Measurements from ENCODE around the gene IGDCC3.
"Not testable (repeated sequence)": the region's sequence is repeated elsewhere in the genome, so short reads cannot be mapped to it uniquely, and the experiment has no call there.

Gene IGDCC3

GRCh38 chr15:65368302-65369211 lies 9.2 kb downstream of the IGDCC3 start:
- DNase-seq: no peak

DNA sequence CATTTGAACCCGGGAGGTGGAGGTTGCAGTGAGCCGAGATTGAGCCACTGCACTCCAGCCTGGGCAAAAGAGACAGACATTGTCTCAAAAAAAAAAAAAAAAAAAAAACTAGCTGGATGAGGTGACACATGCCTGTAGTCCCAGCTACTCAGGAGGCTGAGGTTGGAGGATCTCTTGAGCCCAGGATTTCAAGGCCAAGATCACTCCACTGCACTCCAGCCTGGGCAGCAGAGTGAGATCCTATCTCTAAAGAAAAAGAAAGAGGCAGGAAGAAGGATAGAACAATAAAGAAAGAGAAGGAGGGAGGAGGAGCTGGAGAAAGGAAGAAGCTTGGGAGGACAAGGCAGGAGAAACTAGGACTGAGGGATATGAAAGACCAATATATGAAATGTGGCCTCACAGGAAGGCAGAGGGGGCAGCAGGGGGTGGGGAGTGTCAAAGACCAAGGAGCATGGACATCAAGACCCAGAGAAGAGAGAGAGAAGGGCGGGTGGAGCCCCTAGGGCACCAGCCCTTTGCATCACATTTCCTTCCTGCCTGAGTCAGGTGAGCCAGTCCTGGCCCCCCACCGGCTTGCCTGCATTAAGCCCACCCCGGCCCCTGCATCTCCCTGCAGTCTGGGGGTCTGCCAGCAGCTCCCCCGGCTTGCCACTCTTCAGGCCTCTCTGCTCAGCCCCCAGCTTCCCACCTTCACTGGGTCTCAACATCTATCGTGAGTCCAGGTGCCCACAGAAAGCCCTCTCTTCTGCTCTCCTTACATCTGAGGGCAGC lies 11.5 kb downstream of the IGDCC3 start:
- no peak for DNase-seq

- no peak for DNase-seq
Observed at GRCh38 chr15:65365229-65365628, 12.6 kb downstream of the IGDCC3 start.

- DNase-seq: no peak
Observed at GRCh38 chr15:65363766-65364165, 14.0 kb downstream of the IGDCC3 start.

- no peak for DNase-seq
Observed at GRCh38 chr15:65363306-65363705, 14.5 kb downstream of the IGDCC3 start.

DNA sequence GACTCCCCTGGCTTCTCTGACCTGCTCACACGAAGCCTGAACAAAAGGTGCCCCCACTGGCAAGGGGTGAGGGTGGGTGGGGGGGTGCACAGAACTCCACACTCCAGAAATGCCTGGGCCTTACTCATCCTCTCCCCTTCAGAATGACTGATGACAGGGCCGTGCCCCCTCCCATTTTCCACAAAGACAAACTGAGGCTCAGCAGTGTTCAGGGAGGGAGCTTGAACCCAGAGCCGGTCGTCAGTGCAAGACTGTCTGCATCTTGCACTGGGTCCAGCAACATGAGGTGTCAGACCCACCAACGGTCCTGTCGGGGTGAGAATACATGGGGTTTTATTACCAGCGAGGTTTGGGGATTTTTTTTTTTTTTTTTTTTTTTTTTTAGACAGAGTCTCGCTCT lies 15.3 kb downstream of the IGDCC3 start:
- DNase-seq: no peak

GRCh38 chr15:65361708-65362459 lies 15.9 kb downstream of the IGDCC3 start:
- no peak for DNase-seq

- no peak for DNase-seq
Observed at GRCh38 chr15:65360506-65360905, 17.3 kb downstream of the IGDCC3 start.

- no peak for DNase-seq
Observed at GRCh38 chr15:65355988-65356353, 21.8 kb downstream of the IGDCC3 start.

DNA sequence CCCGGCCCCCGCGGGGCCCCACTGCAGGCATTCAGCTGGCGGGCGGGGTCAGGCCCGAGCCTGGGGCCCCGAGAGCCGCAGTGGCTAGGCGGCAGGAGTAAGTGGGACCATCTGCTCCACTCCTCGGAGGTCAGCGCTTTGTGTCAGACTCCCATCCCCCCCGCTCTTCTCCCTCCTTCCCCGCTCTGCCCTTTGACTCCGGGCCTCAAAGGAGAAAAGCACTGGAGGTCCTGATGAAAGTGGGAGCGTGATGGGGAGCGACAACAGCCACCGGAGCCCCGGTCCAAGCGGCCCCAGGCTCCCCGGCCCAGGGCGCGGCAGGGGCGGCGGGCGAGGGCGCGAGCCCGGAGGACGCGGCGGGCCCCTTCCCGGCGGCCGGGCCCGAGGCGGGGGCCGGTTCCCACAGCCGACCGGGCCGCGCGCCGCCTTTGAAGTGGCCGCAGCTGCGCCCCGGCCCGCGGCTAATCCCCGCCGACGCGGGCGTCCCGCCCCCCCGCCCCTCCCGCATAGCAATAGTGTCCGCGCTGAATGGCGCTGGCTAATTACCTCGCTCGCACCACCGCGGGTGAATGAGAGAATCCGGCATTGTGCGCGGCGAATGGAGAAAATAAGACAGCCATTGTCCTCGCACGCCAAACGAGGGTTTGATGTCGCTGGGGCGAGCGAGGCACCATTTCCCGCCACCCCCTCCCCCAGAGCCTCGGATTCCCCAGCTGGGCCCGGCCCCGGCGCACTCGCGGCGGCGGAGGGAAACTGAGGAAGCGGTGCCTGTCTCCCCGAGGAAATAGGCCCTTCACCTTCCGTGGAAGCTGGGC lies 22.4 kb downstream of the IGDCC3 start:
- no peak for DNase-seq

DNA sequence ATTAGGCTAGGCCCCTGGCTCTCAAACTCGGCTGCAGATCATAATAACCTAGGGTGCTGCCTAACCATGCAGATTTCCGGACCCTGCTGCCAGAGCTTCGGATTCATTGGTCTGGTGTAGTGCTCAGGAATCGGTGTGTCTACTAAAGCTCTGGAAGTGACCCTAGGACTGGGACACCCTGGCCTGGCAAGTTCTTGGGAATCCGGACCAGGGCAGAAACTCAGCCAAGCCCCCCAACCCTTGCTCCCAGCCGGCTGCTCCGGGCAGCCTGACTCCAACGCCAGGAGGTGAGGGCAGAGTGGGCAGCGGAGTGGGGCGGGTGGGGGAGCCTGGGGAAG lies 23.0 kb downstream of the IGDCC3 start:
- DNase-seq: no peak

DNA sequence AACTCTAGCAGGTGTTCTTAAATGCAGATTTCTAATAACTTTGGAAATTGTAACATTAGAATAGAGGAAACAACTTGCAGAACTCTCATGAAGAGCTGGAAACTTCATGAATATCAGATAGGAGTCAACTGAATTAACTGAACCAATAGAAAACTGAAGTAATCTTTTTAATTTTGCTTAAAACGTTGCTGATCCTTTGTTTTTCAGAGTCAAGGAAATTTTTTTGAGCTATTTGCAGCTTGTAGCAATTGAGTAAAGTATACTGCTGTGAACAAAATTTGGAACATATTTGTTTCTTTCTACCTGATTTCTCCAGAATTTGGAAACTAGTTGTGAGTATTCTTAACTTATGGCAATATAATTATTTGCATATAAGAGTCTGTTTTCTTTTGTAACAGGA lies 25.8 kb downstream of the IGDCC3 start:
- DNase-seq: not testable (repeated sequence)

DNA sequence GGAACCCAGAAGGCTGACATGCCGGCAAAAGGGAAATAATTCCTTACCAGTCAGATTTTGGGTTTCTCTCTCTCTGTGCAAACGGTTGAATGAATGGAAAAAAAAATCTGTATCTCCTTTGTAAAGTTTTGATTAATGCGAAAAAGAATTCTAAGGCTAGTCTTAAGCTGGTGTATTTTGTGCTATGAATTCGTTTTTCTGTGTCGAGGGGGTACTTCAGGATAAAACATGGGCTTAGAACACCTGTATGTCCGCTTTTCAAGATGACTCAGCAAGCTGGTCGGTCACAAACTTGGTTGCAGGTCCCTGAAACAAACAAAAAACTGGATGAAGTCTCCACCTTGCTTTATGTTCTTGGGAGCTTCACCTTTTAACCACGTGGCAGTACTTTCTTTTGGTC lies 28.5 kb downstream of the IGDCC3 start:
- no peak for DNase-seq

DNA sequence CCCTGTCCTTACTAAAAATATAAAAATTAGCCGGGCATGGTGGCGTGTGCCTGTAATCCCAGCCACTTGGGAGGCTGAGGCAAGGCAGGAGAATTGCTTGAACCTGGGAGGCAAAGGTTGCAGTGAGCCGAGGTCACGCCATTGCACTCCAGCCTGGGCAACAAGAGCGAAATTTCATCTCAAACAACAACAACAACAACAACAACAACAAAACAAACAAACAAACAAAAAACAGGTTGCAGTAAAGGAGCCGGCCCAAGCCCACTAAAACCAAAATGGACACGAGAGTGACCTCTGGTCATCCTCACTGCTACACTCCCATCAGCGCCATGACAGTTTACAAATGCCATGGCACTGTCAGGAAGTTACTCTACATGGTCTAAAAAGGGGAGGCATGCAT lies 30.0 kb downstream of the IGDCC3 start:
- DNase-seq: not testable (repeated sequence)

DNA sequence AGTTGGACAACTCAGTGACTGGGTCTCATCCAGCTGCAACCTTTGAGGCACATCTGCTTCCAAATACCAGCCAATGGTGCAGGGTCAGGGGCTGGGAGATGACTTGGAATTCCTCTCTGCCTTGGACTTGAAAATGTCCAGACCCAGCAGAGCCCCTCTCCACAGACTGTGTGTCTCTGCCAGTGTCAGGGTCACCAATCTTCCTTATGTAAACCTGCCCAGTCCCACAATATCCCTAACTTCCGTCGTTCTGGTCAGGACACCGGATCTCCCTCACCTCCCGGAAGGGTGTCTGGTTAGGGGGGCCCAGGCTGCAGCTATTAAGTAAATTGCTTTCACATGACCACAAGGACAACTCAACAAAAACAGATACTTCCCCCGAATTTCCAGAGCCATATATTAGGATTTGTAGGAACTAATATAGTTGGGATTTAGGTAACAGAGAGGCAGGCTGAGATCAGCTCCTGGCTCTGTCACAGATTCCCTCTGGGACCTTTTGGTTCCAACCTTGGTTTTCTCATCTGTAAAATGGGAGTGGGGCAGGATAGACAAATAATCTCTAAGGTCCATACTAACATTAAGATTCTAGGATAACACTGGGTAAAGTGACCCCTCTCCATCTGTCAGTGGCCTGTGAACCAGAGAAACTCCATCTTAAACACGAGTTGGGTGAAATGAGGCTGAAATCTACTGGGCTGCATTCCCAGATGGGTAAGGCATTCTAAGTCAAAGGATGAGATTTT lies 30.8 kb downstream of the IGDCC3 start:
- no peak for DNase-seq

DNA sequence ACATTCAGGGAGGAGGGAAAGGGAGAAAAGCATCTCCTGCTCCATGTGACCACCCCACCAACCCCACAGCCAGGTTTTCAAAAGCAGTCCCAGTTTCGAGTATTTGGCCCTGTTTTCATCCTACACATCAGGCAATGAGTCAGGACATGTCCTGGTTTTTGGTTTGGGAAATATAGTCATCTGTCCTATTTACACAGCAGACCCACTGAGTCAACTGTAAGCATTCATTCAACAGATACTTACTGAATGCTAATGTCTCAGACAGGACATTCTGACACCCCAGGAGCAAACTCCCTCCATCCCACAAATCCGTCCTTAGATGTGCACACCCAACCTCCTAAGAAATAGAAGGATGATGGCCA lies 32.9 kb downstream of the IGDCC3 start:
- no peak for DNase-seq

DNA sequence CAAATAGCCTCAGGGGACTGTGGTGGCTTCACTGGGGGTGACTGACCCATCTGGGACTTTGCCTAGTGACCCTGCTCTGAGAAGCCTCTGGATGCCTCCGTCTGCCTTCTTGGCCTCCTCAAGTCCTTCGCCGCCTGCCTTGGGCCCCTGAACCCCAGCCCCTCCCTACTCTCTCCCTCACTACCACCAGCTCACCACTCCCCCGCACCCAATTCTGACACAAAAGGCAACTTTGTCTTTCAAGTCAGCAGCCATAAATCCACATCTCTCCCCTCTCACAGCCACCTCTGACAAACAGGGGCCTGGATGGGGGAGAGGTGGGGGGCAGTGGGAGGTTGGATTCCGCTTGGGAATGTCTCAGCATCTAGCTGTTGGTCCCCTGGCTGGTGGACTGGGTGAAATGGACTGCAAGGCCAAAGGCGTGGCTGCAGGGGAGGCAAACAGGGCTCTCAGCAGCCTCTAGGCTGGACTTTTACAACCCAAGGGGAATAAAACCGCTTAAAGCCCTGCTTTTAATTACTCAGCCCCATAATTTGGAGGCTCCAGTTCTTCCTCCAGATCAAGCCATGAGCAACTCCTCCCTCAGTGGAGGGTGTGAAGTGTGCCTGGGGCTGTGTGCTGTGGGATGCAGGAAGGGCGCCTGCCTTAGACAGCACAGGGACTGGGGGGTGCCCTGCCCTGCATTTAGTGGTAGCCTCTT lies 33.4 kb downstream of the IGDCC3 start:
- no peak for DNase-seq

DNA sequence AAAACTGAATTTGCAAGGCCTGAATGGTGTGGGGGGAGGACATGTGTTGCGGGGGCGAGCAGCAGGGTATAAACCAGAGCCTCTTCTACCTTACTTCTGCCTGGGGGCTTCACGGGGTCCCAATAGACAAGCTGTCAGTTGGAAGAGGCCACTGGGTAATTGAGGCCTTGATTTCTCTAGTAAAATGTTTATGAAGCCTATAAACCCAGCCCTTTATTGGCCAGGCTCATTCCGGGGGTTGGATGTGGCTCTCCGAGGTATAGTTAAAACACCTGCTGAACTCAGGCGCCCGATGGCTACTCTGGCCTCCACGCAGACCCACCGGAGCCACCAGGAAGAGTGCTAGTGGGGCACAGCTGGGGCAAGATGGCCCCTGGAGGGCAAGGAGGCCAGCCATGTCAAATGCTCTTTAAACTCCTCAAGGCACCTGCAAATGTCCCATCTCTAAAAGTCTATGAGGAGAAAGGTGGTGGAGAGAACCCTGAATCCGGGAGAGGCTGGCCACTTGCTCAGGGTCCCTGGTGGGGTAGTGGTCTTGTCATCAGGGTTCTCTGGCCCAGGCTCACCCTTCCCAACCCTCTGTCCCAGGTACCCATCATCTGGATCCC lies 34.3 kb downstream of the IGDCC3 start:
- no peak for DNase-seq

GRCh38 chr15:65342493-65342892 lies 35.3 kb downstream of the IGDCC3 start:
- no peak for DNase-seq

GRCh38 chr15:65339920-65340319 lies 37.9 kb downstream of the IGDCC3 start:
- no peak for DNase-seq

DNA sequence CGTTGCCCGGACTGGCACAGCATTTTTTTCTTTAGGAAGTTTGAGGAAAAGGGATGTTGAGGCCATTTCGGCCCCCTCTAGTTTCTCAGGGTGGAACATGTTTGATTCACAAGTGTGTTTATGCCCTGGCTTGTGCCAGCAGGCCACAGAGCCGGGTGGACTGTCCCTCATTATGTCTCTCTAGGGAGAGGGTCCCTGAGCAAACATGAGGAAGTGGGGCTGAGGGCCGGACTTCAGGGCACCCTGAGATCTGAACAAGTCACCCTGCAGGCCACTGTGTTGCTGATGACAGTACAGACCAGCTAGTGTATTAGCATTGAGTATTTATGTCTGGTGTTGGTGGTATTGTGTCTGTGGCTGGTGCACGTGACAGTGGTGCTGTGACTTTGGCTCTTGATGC lies 38.4 kb downstream of the IGDCC3 start:
- no peak for DNase-seq
